Stimulated activated effector memory CD8-positive, alpha-beta T cell treated with anti-CD3 and anti-CD28 coated beads, Interleukin-12 subunit alpha, Interleukin-12 subunit beta, amount 100 ng/mL, for 72 hours (primary cell): Measurements from ENCODE around the gene OSTM1.

Experiments
- ATAC-seq: fragments of 150-1000 bp; cut with Tn5 transposase; 2 replicates; pipeline ENCODE4 v1.10.0; 2021
- DNase-seq, 2 donors: peaks; one replicate each; pipeline ENCODE4 v3.0.0; 2021 to 2022; ENCODE audit warnings: low spot score in 2 of 2
- H3K27ac Mint-ChIP-seq: one replicate; pipeline ENCODE4 v1.8.0; 2022; ENCODE audit warnings: mild to moderate bottlenecking, mixed read lengths
- H3K36me3 Mint-ChIP-seq: one replicate; pipeline ENCODE4 v1.8.0; 2022; ENCODE audit warnings: mild to moderate bottlenecking, mixed read lengths
- H3K4me1 Mint-ChIP-seq: one replicate; pipeline ENCODE4 v1.8.0; 2022; ENCODE audit warnings: mixed read lengths
- H3K4me3 Mint-ChIP-seq: one replicate; pipeline ENCODE4 v1.8.0; 2022; ENCODE audit warnings: mild to moderate bottlenecking, mixed read lengths
- H3K9me3 Mint-ChIP-seq: one replicate; pipeline ENCODE4 v1.8.0; 2022; ENCODE audit warnings: mixed read lengths

OSTM1 gene

GRCh38 chr6:108074359-108075144 lies at the start of gene OSTM1:
Gene OSTM1, minus strand, starts transcription at chr6:108074741. Its CDS starts 90 bp downstream, at chr6:108074651.
- peak; percentile 98 for ATAC-seq
- peak; percentile 93 to 95 for DNase-seq
- H3K36me3 Mint-ChIP-seq, result no peaks in the 10 kb centered on the region
- peak within 1 kb of the TSS; percentile 73 for H3K4me3 Mint-ChIP-seq
- no peaks in the 10 kb centered on the region for H3K9me3 Mint-ChIP-seq
- peaks cover 22% of the 10 kb centered on the region for H3K4me1 Mint-ChIP-seq
- H3K27ac Mint-ChIP-seq, result peak within 1 kb of the TSS; percentile 68

GRCh38 chr6:108123946-108124345 lies 49.4 kb upstream of the OSTM1 start:
- DNase-seq (no peak), ATAC-seq (peak; percentile 16)
- Mint-ChIP-seq H3K9me3 (no peaks in the 10 kb centered on the region), H3K36me3 (no peaks in the 10 kb centered on the region), H3K27ac (no peak overlapping the region), H3K4me3 (no peak overlapping the region), H3K4me1 (peaks cover 7% of the 10 kb centered on the region)

DNA sequence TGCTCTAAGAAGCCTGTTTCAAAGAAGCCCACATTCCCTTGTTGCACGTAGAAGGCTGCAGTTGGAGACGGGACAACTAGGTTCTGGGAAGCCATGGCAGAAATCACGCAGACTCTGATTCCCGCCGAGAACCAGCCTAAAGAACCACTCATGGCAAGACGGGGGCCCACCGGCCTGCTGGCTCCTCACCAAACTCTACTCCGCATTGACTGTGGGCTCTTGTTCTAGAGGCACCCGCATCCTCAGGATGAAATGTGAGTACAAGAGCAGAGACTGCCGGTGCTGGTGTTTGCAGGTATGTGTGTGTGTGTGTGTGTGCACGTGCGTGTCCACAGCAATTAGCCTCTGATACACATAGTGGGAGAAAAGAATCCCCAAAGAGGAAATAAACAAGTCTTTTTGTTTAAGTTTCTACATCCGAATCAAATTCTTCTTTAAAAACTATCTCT lies 49.0 kb upstream of the OSTM1 start:
- peaks cover 11% of the 10 kb centered on the region for H3K4me1 Mint-ChIP-seq
- H3K36me3 Mint-ChIP-seq, result no peaks in the 10 kb centered on the region
- H3K9me3 Mint-ChIP-seq, result no peaks in the 10 kb centered on the region
- no peak overlapping the region for H3K27ac Mint-ChIP-seq
- DNase-seq (no peak), ATAC-seq (no peak)
- H3K4me3 Mint-ChIP-seq, result no peak overlapping the region

- ATAC-seq (no peak), DNase-seq (no peak)
- Mint-ChIP-seq H3K27ac (no peak overlapping the region), H3K4me1 (peaks cover 22% of the 10 kb centered on the region), H3K36me3 (no peaks in the 10 kb centered on the region), H3K9me3 (no peaks in the 10 kb centered on the region), H3K4me3 (no peak overlapping the region)
These were observed 47.1 kb upstream of the OSTM1 start for GRCh38 chr6:108121612-108122011.

- H3K4me3 Mint-ChIP-seq, result no peak overlapping the region
- peaks cover 35% of the 10 kb centered on the region for H3K4me1 Mint-ChIP-seq
- no peak overlapping the region for H3K27ac Mint-ChIP-seq
- ATAC-seq (no peak), DNase-seq (no peak)
- no peaks in the 10 kb centered on the region for H3K36me3 Mint-ChIP-seq
- no peaks in the 10 kb centered on the region for H3K9me3 Mint-ChIP-seq
These were observed 45.8 kb upstream of the OSTM1 start for GRCh38 chr6:108120311-108120710.

DNA sequence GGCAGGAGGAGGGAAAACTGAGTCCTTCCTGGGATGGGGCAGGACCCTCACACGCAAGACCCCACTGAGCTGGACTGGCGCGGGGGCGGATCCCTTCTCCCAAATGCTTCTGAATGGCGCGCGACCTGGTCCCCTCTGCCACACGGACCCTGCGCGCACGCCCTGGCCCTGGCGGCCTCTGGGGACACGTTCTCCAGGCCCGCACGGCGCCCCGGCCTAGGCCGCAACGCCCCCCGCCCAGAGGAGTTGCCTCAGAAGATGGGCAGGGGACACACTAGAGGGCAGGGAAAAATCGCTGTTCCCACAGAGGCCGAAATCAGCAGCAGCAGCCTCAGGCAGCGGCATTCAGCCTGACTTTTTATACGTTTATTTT lies 45.2 kb upstream of the OSTM1 start:
- Mint-ChIP-seq H3K36me3 (no peaks in the 10 kb centered on the region), H3K27ac (no peak overlapping the region), H3K4me1 (peaks cover 40% of the 10 kb centered on the region), H3K4me3 (peak overlapping the region; percentile 79), H3K9me3 (no peaks in the 10 kb centered on the region)
- DNase-seq (no peak), ATAC-seq (no peak)

GRCh38 chr6:108118810-108119768 lies 44.5 kb upstream of the OSTM1 start:
- Mint-ChIP-seq H3K4me3 (peak overlapping the region; percentile 79), H3K9me3 (no peaks in the 10 kb centered on the region), H3K27ac (no peak overlapping the region), H3K4me1 (peaks cover 47% of the 10 kb centered on the region), H3K36me3 (no peaks in the 10 kb centered on the region)
- DNase-seq (peak in 1 of 2 donors; percentile 54), ATAC-seq (no peak)

DNA sequence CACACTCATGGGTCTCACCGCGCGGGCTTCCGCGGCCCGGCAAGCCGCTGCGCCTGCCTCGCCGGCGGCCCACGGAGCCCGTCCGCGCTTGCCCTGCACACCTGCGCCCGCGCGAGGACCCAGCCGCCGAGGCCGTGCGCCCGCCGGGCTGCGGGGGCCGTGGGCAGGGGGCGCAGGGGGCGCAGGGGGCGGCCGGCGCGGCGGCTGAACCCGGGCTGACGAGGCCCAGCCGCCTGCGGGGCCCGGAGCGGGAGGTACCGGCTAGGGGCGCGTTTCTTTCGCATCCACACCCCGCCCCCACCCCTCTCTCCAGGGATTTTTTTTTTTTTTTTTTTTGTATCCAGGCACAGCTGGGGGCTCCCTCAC lies 43.8 kb upstream of the OSTM1 start:
- no peak for DNase-seq
- Mint-ChIP-seq H3K9me3 (no peaks in the 10 kb centered on the region), H3K27ac (no peak overlapping the region), H3K4me3 (peak overlapping the region; percentile 79), H3K4me1 (peaks cover 54% of the 10 kb centered on the region), H3K36me3 (no peaks in the 10 kb centered on the region)
- ATAC-seq, result no peak

DNA sequence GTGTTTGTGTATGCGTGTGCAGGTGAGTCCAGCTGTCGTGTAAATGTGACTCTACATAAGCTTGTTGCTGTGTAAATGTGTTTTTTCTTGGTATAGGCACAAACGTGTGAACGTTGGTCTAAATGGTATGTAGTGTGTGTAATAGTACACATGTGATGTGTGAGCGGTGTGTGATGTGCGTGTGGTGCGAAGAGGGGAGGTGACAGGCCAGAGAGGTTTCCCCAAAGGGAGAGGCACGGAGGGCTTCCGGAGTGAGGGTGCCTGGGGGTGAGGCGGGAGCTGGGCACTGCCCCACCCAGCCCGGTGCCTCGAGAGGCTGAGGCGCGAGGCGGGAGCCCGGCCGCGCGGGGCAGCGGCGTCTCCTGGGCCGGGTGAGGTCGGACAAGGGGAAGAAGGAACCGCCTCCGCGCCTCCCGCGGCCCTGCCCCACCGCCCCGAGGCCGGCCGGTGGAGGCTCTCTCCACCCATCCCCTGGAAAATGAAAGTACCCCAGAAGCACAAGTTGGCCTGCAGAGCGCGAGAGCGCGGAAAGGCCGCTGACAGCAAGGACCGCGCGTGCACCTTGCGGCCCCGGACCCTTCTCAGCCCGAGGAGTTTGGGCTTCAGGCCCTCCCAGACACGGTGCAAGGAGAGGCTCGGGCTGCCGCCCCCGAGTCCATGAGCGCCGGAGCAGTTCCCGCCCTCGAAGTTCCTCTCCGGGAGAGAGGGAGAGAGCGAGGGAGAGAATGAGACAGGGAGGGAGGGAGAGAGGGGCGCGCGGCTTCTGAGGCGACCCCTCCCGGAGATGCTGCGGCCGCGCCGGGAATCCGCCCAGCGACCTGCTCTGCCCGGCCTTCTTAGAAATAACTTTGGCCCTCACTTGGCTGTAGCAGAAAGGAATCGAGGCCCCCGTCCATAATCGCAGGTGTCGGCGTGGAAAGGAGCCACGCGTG lies 43.2 kb upstream of the OSTM1 start:
- Mint-ChIP-seq H3K4me1 (peaks cover 55% of the 10 kb centered on the region), H3K27ac (no peak overlapping the region), H3K4me3 (peak overlapping the region; percentile 79), H3K36me3 (no peaks in the 10 kb centered on the region), H3K9me3 (no peaks in the 10 kb centered on the region)
- DNase-seq (peak; percentile 24 to 73), ATAC-seq (peak; percentile 67)

DNA sequence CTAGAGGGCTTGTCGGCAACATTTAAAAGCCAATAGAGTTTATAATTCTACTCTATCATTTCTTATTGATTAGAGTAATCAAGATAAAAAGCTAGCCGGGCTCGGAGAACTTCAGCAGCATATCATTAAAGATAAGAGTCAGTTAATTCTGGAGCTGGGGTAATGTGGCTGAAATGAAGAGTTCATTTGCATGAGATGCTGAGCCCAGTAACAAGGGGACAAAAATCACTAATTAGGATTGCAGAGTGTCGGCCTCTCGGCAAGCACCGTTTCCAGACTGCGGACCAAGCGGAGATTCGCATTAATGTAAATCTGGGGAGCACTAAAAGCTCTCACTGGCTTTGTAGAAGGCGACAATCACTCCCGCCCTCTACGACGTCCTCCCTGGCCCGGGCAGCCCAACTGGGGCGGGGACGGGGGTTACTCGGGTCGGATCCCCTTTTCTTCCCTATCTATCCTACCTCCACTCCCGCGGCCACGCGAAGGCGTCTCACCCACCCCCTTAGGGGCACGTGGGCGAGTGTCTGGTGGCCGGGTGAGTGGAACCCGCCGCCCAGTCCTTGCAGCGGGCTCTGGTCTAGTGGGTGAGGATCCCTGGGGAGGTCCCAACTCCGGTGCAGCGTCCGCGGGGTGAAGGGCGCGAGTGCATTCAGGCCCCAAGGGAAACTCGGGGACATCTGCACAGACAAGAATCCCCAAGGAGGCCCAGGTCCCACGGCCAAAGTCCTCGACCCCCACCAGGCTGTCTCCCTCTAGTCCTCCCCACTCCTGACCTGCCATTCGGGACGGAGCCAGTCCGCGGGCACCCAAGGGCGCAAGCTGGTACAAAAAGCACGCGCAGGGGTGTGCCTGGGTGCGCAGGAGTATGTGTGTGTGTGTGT lies 42.2 kb upstream of the OSTM1 start:
- no peaks in the 10 kb centered on the region for H3K9me3 Mint-ChIP-seq
- H3K27ac Mint-ChIP-seq, result no peak overlapping the region
- H3K36me3 Mint-ChIP-seq, result no peaks in the 10 kb centered on the region
- peak overlapping the region; percentile 79 for H3K4me3 Mint-ChIP-seq
- peaks cover 55% of the 10 kb centered on the region for H3K4me1 Mint-ChIP-seq
- peak in 1 of 2 donors; percentile 55 for DNase-seq
- no peak for ATAC-seq

DNA sequence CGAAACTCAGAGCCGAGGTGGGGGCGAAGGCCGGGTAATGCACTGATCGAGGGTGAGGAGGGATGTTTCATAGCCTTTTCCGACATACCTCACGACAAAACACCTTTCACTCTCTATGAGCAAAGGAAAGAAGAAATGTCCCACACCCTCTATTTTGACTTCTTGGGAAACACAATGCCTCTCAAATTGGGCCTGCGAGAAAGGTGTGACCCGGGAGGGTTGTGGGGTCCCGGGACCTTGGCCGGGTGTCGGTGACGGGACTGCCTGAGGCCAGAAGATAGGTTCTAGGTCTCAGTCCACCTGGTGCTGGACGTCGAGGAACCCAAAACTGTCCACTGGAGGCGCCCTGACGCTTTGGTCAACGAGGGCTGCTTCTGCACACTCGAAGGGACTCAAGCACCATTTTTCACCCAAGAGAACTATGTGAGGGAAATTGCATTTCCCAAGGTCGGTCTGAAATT lies 41.1 kb upstream of the OSTM1 start:
- ATAC-seq (no peak), DNase-seq (peak in 1 of 2 donors; percentile 61)
- Mint-ChIP-seq H3K4me3 (peak overlapping the region; percentile 77), H3K36me3 (no peaks in the 10 kb centered on the region), H3K9me3 (no peaks in the 10 kb centered on the region), H3K4me1 (peaks cover 55% of the 10 kb centered on the region), H3K27ac (no peak overlapping the region)

DNA sequence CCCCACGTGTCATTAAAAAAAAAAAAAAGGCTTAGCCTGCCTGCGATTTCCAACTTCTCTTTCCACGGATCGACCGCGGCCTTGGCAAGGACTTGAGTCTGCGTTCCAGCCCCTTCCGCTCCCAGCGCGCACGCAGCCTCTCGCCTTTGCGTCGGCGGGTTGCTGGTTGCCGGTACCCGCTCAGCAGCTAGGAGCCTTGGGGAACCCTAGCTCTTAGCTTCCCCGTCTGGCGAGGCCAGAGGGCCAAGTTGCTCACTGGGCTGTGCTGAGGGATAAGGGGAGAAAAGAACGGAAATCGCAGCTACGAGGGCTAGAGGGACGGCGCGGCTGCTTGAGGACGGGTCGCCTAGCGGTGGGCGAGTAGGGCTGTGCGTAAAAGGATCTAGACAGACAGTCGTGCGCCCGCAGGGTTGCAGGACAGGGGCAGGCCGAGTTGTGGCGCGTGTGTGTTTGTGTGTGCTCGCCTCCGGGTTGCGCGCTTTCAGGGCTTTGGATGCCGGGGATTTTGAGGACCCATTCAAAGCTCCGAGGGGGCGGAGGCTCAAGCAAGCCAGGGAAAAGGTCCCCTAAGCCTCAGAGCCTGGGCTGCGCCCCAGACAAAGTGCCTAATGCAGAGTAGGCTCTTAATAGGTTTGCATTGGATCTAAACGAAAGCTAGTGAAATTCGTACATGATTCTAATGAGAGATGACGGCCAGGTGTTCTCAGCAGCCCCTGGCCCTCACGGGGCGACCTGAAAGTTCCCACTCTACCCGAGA lies 40.5 kb upstream of the OSTM1 start:
- Mint-ChIP-seq H3K36me3 (no peaks in the 10 kb centered on the region), H3K27ac (no peak overlapping the region), H3K4me1 (peaks cover 55% of the 10 kb centered on the region), H3K4me3 (peak overlapping the region; percentile 77), H3K9me3 (no peaks in the 10 kb centered on the region)
- DNase-seq (peak; percentile 11 to 68), ATAC-seq (peak; percentile 19)
